KG1 (cell line): ENCODE results near the gene AMER3.
"Not testable (repeated sequence)": the region's sequence is repeated elsewhere in the genome, so short reads cannot be mapped to it uniquely, and the experiment has no call there.

Experiments used
- DNase-seq: peaks from one replicate; lab custom pipeline; 2025; lab: John Stamatoyannopoulos, UW

AMER3 gene

GRCh38 chr2:130755256-130756052 is at the start of gene AMER3:
Gene AMER3, plus strand, starts transcription at chr2:130755540. Its CDS starts 6,533 bp downstream, at chr2:130762073.
- no peak for DNase-seq

GRCh38 chr2:130714795-130715194 is 40.5 kb upstream of the AMER3 start:
- not testable (repeated sequence) for DNase-seq

GRCh38 chr2:130720036-130720435 is 35.3 kb upstream of the AMER3 start:
- no peak for DNase-seq

GRCh38 chr2:130720528-130720927 is 34.8 kb upstream of the AMER3 start:
- DNase-seq: no peak

GRCh38 chr2:130724455-130724854 is 30.9 kb upstream of the AMER3 start:
- DNase-seq: no peak

GRCh38 chr2:130726614-130727180 is 28.6 kb upstream of the AMER3 start:
- no peak for DNase-seq

- DNase-seq: no peak
Measured at GRCh38 chr2:130727286-130727924, 27.9 kb upstream of the AMER3 start.

GRCh38 chr2:130728007-130728454 is 27.3 kb upstream of the AMER3 start:
- no peak for DNase-seq

GRCh38 chr2:130728549-130729316 is 26.6 kb upstream of the AMER3 start, which contains the start of gene GPR148:
Gene GPR148, plus strand, starts transcription at chr2:130729070. Its CDS starts 82 bp downstream, at chr2:130729152.
- DNase-seq: no peak

GRCh38 chr2:130729322-130730299 is 25.7 kb upstream of the AMER3 start:
- no peak for DNase-seq

- not testable (repeated sequence) for DNase-seq
Measured at GRCh38 chr2:130732257-130732656, 23.1 kb upstream of the AMER3 start.

- DNase-seq: no peak
Measured at GRCh38 chr2:130735200-130735599, 20.1 kb upstream of the AMER3 start.

- no peak for DNase-seq
Measured at GRCh38 chr2:130736487-130736886, 18.9 kb upstream of the AMER3 start.

- DNase-seq: no peak
Measured at GRCh38 chr2:130737592-130737991, 17.7 kb upstream of the AMER3 start.

- no peak for DNase-seq
Measured at GRCh38 chr2:130740671-130741070, 14.7 kb upstream of the AMER3 start.

GRCh38 chr2:130743278-130743677 is 12.1 kb upstream of the AMER3 start:
- DNase-seq: no peak

GRCh38 chr2:130744287-130745117 is 10.8 kb upstream of the AMER3 start:
- no peak for DNase-seq

GRCh38 chr2:130749078-130749477 is 6.3 kb upstream of the AMER3 start:
- no peak for DNase-seq

GRCh38 chr2:130749641-130750040 is 5.7 kb upstream of the AMER3 start:
- DNase-seq: no peak

GRCh38 chr2:130754811-130755210 is 529 bp upstream of the AMER3 start:
- DNase-seq: no peak
